ES-I3 (cell line): ENCODE results near the gene MLH3.
A peak's percentile ranks its signal among the peaks of the same experiment; 100 is the strongest.
"Not testable (repeated sequence)": the region's sequence is repeated elsewhere in the genome, so short reads cannot be mapped to it uniquely, and the experiment has no call there.

ENCODE experiments used
- H3K36me3 ChIP-seq: 2 replicates; pipeline ENCODE4 v1.6.1; 2013; ENCODE audit warnings: mild to moderate bottlenecking, low read length, control low read depth, moderate library complexity; ENCODE audit not compliant: insufficient read depth
- H3K4me1 ChIP-seq: 2 replicates; pipeline ENCODE4 v1.6.1; 2013; ENCODE audit warnings: mild to moderate bottlenecking, control low read depth, low read length; ENCODE audit not compliant: insufficient read depth
- H3K9ac ChIP-seq: 2 replicates; pipeline ENCODE4 v1.6.1; 2013; ENCODE audit warnings: low read depth, mild to moderate bottlenecking, low read length, moderate library complexity
- H3K9me3 ChIP-seq: 2 replicates; pipeline ENCODE4 v1.6.1; 2013; ENCODE audit warnings: mild to moderate bottlenecking, low read length, moderate library complexity; ENCODE audit not compliant: control insufficient read depth, insufficient read depth

The MLH3 gene

DNA sequence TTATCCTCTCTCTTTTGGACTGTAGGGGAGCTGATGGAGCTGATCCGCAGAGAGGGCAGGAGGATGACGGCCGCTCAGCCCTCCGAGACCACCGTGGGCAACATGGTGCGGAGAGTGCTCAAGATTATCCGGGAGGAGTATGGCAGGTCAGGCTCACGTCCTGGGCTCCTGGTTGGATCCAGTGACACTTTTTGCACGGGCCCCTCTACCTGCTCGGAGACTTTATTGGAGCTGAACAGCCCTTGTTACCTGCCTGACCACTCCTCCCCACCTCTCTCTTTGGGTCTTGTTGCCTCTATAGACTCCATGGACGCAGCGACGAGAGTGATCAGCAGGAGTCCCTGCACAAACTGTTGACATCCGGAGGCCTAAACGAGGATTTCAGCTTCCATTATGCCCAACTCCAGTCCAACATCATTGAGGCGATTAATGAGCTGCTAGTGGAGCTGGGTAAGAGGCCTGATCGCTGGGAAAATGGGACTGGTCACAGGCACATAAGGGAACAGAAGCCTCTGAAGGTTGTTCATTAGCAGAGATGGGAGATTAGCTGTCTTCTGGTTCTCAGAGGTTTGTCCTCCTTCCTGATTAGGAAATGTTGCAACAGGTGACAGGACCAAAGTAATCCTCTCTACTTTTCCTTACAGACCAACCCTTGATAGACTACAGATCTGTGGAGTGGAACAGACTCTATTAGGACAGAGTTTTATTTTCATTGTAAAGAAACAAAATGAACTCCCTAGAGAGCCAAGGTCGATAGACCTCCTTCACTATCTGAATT lies 47.8 kb downstream of the MLH3 start:
- no peaks in the 10 kb centered on the region for H3K4me1 ChIP-seq
- H3K36me3 ChIP-seq, result peaks cover 23% of the 10 kb centered on the region
- H3K9ac ChIP-seq, result peak overlapping the region; percentile 85
- no peaks in the 10 kb centered on the region for H3K9me3 ChIP-seq

DNA sequence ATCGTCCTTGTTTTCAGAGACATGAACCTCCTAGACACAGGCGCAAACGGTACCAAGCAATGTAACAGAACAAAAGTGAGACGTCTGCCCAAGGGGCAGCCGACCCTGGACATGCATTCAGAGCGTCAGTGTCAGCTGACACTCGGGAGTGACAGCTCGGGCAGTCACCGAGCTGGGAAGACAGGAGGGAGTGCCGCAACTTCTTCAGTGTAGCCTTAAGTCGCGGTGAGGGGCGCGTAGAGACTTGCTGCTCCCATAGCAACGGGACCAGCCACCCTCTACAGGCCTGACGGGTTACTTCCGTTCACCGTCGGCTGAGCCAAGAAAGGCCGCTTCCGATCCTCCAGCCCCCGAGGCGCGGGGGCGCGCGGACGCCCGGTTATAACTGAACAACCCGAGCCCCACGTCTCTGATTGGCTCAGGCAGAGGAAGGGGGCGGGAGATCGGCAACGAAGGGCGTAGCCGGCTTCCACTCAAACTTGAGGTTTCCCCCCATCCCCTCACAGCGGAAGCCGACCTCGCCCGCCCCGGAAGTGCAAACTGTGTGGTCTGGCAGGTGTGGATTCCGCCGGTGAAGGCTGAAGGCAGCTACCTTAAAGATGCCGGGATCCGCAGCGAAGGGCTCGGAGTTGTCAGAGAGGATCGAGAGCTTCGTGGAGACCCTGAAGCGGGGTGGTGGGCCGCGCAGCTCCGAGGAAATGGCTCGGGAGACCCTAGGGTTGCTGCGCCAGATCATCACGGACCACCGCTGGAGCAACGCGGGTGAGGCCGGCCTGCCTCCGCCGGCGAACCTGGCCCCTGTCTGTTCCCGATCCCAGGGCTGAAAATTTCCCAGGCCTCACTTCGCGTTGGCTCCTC lies 48.6 kb downstream of the MLH3 start, which contains the start of gene EIF2B2:
Gene EIF2B2, plus strand, starts transcription at position 530 of the 858 bp plus-strand sequence. Its CDS starts 70 bp downstream, at position 600.
- Histone ChIP-seq H3K9ac (peak within 1 kb of the TSS; percentile 85), H3K9me3 (no peaks in the 10 kb centered on the region), H3K4me1 (no peaks in the 10 kb centered on the region), H3K36me3 (peaks cover 18% of the 10 kb centered on the region)

DNA sequence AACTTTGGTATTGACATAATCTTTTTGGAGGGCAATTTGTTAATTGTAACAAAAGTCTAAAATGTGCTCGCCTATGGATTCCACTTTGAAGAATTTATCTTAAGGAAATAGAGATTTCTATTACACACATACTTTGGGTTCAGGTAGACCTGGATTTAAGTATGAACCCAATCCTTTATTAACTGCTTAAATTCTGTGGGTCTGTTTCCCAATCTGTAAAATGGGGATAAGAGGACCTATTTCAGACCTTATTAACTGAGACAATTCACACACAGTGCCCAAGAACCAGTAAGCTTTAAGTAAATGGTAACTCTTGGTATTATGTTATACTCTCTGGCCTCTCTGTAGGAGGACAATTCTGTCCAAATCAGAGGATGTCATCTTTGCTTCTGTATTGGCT lies 49.4 kb downstream of the MLH3 start:
- no peaks in the 10 kb centered on the region for H3K4me1 ChIP-seq
- H3K36me3 ChIP-seq, result peaks cover 12% of the 10 kb centered on the region
- H3K9me3 ChIP-seq, result no peaks in the 10 kb centered on the region
- H3K9ac ChIP-seq, result peak overlapping the region; percentile 85; the same call in 1 of the 2 replicates

DNA sequence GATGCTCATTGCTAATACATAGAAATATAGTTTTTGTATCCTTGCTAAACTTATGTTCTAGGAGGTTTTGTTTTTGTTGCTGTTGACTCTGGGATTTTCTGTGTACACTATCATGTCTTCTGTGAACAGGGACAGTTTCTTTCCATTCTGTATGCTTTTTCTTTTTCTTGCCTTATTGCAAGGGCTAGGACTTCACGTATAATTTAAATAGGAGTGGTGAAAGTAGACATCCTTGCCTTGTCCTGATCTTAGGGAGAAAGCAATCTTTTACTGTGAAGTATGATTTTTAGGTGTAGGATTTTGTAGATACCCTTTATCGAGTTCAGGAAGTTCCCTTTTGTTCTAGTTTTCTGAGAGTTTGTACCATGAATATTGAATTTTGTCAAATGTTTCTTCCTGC lies 50.0 kb downstream of the MLH3 start:
- Histone ChIP-seq H3K4me1 (no peaks in the 10 kb centered on the region), H3K36me3 (peaks cover 9% of the 10 kb centered on the region), H3K9ac (no peak overlapping the region), H3K9me3 (no peaks in the 10 kb centered on the region)

DNA sequence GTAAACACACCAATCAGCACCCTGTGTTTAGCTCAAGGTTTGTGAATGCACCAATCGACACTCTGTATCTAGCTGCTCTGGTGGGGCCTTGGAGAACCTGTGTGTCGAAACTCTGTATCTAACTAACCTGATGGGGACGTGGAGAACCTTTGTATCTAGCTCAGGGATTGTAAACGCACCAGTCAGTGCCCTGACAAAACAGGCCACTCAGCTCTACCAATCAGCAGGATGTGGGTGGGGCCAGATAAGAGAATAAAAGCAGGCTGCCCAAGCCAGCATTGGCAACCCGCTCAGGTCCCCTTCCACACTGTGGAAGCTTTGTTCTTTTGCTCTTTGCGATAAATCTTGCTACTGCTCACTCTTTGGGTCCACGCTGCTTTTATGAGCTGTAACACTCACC lies 55.5 kb downstream of the MLH3 start:
- H3K36me3 ChIP-seq, H3K4me1 ChIP-seq, H3K9me3 ChIP-seq, H3K9ac ChIP-seq: not testable (repeated sequence)

DNA sequence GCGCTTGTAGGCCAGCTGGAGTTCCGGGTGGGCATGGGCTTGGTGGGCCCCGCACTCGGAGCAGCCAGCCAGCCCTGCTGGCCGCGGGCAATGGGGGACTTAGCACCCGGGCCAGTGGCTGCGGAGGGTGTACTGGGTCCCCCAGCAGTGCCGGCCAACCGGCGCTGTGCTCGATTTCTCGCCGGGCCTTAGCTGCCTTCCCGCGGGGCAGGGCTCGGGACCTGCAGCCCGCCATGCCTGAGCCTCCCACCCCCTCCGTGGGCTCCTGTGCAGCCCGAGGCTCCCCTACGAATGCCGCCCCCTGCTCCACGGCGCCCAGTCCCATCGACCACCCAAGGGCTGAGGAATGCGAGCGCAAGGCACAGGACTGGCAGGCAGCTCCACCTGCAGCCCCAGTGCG lies 57.1 kb downstream of the MLH3 start:
- H3K9me3 ChIP-seq, H3K4me1 ChIP-seq, H3K9ac ChIP-seq, H3K36me3 ChIP-seq: not testable (repeated sequence)

DNA sequence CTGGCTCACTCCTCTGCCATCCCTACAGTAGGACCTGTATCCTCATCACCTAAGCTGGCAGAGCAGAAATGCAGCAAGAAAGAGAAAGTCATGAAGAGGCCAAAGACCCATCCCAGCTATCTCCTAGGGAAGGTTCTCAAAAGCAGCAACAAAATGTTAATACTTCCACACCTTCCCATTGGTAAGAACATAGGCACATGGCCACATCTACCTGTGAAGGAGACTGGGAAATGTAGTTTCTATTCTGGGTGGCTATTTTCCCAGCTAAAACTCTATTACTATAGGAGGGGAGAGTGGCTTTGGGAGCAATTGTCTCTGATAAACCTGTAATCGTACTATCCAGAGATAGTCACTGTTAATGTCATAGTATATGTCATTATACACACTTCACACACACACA lies 62.3 kb downstream of the MLH3 start:
- Histone ChIP-seq H3K4me1 (peaks cover 25% of the 10 kb centered on the region; the same call in 1 of the 2 replicates), H3K36me3 (no peaks in the 10 kb centered on the region), H3K9me3 (no peaks in the 10 kb centered on the region), H3K9ac (no peak overlapping the region)

DNA sequence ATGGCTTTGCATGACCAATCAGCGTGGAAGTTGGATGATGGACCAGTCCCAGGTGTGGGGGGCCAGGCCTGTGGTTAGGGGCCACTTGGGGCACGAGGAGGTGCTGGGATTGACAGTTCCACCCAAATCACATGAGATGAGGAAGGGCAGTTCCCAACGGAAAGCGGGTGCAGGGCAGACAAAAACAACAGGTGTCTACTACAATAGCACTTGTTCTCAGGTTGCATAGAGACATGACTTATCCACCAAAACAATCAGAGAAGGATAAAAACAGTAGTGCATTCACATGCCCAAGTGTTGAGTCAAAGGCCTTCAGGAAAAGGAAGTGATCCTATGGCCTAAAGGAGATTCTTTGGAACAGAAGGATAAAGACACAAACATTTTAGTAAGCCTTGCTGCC lies 63.1 kb downstream of the MLH3 start:
- H3K9ac ChIP-seq, result no peak overlapping the region
- no peaks in the 10 kb centered on the region for H3K36me3 ChIP-seq
- H3K4me1 ChIP-seq, result peaks cover 25% of the 10 kb centered on the region; the same call in 1 of the 2 replicates
- H3K9me3 ChIP-seq, result no peaks in the 10 kb centered on the region

DNA sequence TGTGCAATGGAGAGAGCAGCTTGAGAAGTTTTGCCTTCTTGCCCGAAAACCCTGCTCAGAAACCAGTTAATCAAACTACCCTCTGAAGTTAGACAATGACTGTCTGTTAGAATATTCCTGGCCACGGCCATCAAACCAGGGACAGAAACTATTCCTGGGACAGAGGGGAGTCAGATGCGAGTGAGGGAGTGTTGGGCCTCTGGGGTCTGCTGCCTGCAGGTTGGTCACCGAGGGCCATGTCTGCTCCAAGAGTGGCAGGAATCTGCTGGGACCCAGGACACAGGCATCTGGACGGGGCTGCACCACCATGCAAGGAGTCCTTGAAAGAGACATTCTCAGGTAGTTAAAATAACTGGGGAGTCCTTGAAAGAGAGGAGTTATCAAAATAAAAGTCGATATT lies 65.5 kb downstream of the MLH3 start:
- Histone ChIP-seq H3K36me3 (no peaks in the 10 kb centered on the region), H3K9ac (no peak overlapping the region), H3K4me1 (peaks cover 25% of the 10 kb centered on the region; the same call in 1 of the 2 replicates), H3K9me3 (no peaks in the 10 kb centered on the region)

DNA sequence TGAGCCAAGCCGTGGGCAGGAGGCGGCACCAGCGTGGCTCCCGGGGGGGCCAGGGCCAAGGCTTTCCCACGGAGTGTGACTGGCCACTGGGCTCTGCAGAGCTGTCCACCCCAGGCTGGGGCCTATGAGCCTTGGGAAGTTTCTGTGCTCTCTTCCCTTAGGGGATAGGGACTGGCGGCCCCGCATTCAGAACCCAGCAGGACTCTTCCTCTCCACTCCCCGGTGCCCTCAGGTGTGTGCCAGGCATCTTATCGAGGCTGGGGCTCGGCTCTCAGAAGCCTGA lies 66.3 kb downstream of the MLH3 start:
- H3K36me3 ChIP-seq, result no peaks in the 10 kb centered on the region
- H3K9ac ChIP-seq, result no peak overlapping the region
- peaks cover 32% of the 10 kb centered on the region; the same call in 1 of the 2 replicates for H3K4me1 ChIP-seq
- H3K9me3 ChIP-seq, result no peaks in the 10 kb centered on the region

DNA sequence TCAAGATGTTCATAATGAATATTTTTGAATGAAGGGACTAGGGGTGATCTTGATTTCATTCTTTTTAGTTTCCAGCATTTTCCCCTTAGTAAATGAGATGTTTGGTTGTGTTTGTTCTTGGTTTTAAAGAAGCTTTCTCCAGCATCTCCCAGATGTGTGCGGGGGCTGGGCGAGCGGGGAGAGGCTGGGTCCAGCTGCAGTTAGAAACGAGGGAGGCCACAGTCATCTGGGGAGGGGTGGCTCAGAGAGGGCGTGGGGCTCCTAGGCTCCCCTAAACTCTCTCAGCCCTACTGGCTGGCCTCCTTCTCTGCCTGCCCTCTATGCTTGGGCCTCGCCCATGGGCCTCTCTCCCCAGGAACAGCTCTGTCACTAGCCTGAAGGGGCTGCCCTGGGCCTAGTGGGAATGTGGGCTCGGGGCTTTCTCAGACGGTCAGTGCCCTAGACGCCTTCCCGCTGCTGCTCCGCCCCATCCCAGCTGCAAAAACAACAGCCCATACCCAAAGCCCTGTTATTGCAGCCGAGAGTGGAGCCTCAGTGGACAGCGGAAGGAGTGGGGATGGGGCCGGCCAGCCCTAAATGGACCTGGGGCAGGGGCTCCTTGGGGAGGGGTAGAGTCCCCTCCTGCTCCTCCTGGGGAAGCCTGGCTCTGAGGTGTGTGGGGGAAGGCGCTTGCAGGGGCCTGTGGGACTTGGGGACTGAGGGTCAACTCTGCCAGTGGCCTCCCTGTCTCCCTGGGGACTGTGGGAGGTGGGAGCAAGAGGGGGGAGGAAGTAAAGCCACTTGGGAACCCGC lies 66.8 kb downstream of the MLH3 start:
- H3K36me3 ChIP-seq, result no peaks in the 10 kb centered on the region
- H3K9ac ChIP-seq, result no peak overlapping the region
- peaks cover 37% of the 10 kb centered on the region; the same call in 1 of the 2 replicates for H3K4me1 ChIP-seq
- no peaks in the 10 kb centered on the region for H3K9me3 ChIP-seq

DNA sequence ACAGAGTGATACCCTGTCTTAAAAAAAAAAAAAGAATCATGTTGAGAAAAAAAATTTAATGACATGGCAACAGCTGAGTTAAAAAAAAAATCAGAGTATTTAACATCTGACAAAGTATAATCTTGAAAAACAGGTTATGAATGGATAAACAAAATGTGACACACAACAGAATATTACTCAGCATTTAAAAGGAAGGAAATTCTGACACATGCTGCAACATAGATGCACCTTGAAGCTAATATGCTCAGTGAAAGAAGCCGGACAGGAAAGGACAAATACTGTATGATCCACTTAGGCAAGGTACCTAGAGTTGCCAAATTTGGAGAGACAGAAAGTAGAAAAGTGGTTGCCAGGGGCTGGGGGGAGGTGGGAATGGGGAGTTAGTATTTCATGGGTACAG lies 67.9 kb downstream of the MLH3 start:
- Histone ChIP-seq H3K9ac (no peak overlapping the region), H3K9me3 (no peaks in the 10 kb centered on the region), H3K36me3 (no peaks in the 10 kb centered on the region), H3K4me1 (peaks cover 38% of the 10 kb centered on the region)

DNA sequence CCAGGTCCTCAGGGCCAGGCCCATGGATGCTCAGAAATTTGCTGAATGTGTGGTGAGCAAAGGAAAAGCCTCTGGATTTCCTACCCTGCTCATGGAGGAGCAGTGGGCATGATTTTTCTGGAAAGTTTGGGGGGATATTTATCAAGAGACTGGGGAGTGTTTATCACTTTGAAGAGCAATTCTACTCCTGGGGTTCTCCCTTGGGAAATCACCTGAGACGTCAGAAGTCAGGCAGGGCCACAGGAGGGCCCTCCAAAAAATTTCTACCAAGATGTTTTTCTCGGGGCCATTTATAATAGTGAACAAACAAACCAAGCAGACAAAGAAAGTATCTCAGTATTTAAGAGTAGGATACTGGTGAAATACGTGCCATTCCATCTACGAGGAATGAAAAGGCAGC lies 68.6 kb downstream of the MLH3 start:
- Histone ChIP-seq H3K4me1 (peaks cover 38% of the 10 kb centered on the region), H3K36me3 (no peaks in the 10 kb centered on the region), H3K9me3 (no peaks in the 10 kb centered on the region), H3K9ac (no peak overlapping the region)

DNA sequence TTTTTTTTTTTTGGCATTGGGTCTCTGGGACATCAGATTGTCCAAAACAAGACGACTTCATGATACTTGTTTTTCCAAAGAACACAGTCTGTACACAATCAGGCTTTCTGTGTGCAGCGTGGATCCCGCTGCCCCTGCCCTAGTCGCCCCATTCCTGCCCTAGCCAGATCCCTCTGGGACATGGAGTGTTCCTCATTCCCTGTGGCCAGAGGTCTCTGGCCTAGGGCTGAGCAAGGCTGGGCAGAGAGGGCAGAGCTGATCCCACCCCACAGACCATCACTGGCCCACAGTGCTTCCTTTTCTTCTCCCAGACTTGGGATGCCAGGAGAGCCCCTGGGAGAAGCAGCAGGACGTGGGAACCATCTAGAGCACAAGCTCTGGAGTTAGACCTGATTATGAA lies 69.4 kb downstream of the MLH3 start:
- Histone ChIP-seq H3K36me3 (no peaks in the 10 kb centered on the region), H3K9me3 (no peaks in the 10 kb centered on the region), H3K4me1 (peaks cover 35% of the 10 kb centered on the region), H3K9ac (no peak overlapping the region)
